Breast epithelium (tissue), 4 donors: ENCODE measurements around the gene TNFAIP8L1. TPM values are rescaled to one million over a fixed set of nuclear protein-coding genes. Genes with fewer than 3 reads are reported as not detected.

Experiments
- DNase-seq, 2 donors: peaks; one replicate each; pipeline ENCODE4 v3.0.0-alpha.2; 2019; ENCODE audit warnings: low spot score in 2 of 2
- H3K27ac ChIP-seq, 2 donors: fragments of 200-600 bp; sonication (generic) in 1 of 2; one replicate each; pipeline ENCODE4 v1.5.1; 2016 to 2019; ENCODE audit warnings: mild to moderate bottlenecking in 1 of 2
- H3K27me3 ChIP-seq, 2 donors: fragments of 200-600 bp; sonication (generic) in 1 of 2; one replicate each; pipeline versions ENCODE4 v1.5.1 to v1.6.0; 2017 to 2019; ENCODE audit warnings: control low read depth in 1 of 2, mild to moderate bottlenecking in 1 of 2
- H3K36me3 ChIP-seq: fragments of 200-600 bp; one replicate; pipeline ENCODE4 v1.5.1; 2019
- H3K4me1 ChIP-seq, 2 donors: fragments of 200-600 bp; sonication (generic); one replicate each; pipeline ENCODE4 v1.5.1; 2016 to 2019; ENCODE audit warnings: control low read depth in 1 of 2
- H3K4me3 ChIP-seq, 3 donors: fragments of 200-600 bp; sonication (generic); 1 replicate in 2 of 3; 2 replicates in 1 of 3; pipeline ENCODE4 v1.5.1; 2016 to 2019; ENCODE audit warnings: mild to moderate bottlenecking in 3 of 3, moderate library complexity in 2 of 3
- H3K9me3 ChIP-seq, 2 donors: fragments of 200-600 bp; sonication (generic) in 1 of 2; one replicate each; pipeline ENCODE4 v1.5.1; 2016 to 2019; ENCODE audit warnings: control low read depth in 1 of 2
- CTCF ChIP-seq, 3 donors: fragments of 450-650 bp; IDR thresholded peaks; one replicate each; pipeline ENCODE4 v1.5.1; 2016 to 2017; ENCODE audit warnings: antibody characterized with exemption in 3 of 3, mild to moderate bottlenecking in 3 of 3, moderate library complexity in 3 of 3
- POLR2A ChIP-seq: fragments of 450-650 bp; IDR thresholded peaks from one replicate; pipeline ENCODE4 v1.6.1; 2016; ENCODE audit warnings: antibody characterized with exemption, mild to moderate bottlenecking, moderate library complexity
- POLR2AphosphoS5 ChIP-seq, 3 donors: sonication (generic); formaldehyde crosslinking; IDR thresholded peaks; one replicate each; pipeline ENCODE4 v1.6.1; 2017; ENCODE audit warnings: antibody characterized with exemption in 3 of 3
- intact Hi-C: fragments of 100-400 bp; cut with DNase I; formaldehyde crosslinking; loops from one replicate; pipeline ENCODE4 v1.15.1; 2023; ENCODE audit warnings: low total_unique reads
- total RNA-seq, 3 donors: library from RNA; depleted of rRNA; stranded (reverse); fragments of >200 nt; gene quantifications; one replicate each; pipeline ENCODE4 v1.1.0, GENCODE V29; 2016

The TNFAIP8L1 gene
- total RNA-seq, 3 donors from 2014 or later, result 1.6 to 3.6 (median 2.9) TPM

- Histone ChIP-seq H3K4me1 (no peaks in the 10 kb centered on the region), H3K9me3 (peaks cover 10 to 12% of the 10 kb centered on the region in 2 donors), H3K36me3 (peaks cover 21% of the 10 kb centered on the region), H3K27me3 (no peaks in the 10 kb centered on the region), H3K27ac (no peak overlapping the region), H3K4me3 (no peak overlapping the region)
- no peak for DNase-seq
- TF ChIP-seq POLR2A (no peak), CTCF (IDR thresholded peaks at IDR 0.05) (no peak), POLR2AphosphoS5 (IDR thresholded peaks at IDR 0.05) (no peak)
- intact Hi-C loops, result loop anchor here (10.0 kb wide), 1 partner anchor 272 kb away; no protein-coding TSS in a partner anchor
Observed at GRCh38 chr19:4657262-4657661, 17.9 kb downstream of the TNFAIP8L1 start.

GRCh38 chr19:4657835-4658234, 18.5 kb downstream of the TNFAIP8L1 start:
- no peak for TF ChIP-seq POLR2AphosphoS5 (IDR thresholded peaks at IDR 0.05)
- no peak for TF ChIP-seq CTCF (IDR thresholded peaks at IDR 0.05)
- TF ChIP-seq POLR2A, result no peak
- H3K36me3 ChIP-seq, result peaks cover 21% of the 10 kb centered on the region

GRCh38 chr19:4660181-4660791, 21.0 kb downstream of the TNFAIP8L1 start:
- H3K4me3 ChIP-seq, result no peak overlapping the region
- H3K4me1 ChIP-seq, result no peaks in the 10 kb centered on the region
- intact Hi-C loops, result no loop called here
- peaks cover 21% of the 10 kb centered on the region for H3K36me3 ChIP-seq
- no peak for DNase-seq
- H3K9me3 ChIP-seq, result peaks cover 10 to 12% of the 10 kb centered on the region in 2 donors
- no peak overlapping the region for H3K27ac ChIP-seq
- TF ChIP-seq CTCF (IDR thresholded peaks at IDR 0.05), result peak in 1 of 3 donors; percentile 13
- TF ChIP-seq POLR2A, result no peak
- H3K27me3 ChIP-seq, result no peaks in the 10 kb centered on the region

More at GRCh38 chr19:4657835-4658234, 18.5 kb downstream of the TNFAIP8L1 start:
- peaks cover 10 to 12% of the 10 kb centered on the region in 2 donors for H3K9me3 ChIP-seq
- no peak for DNase-seq
- intact Hi-C loops, result loop anchor here (10.0 kb wide), 1 partner anchor 273 kb away; no protein-coding TSS in a partner anchor
- no peak overlapping the region for H3K4me3 ChIP-seq
- H3K27ac ChIP-seq, result no peak overlapping the region
- H3K4me1 ChIP-seq, result no peaks in the 10 kb centered on the region
- no peaks in the 10 kb centered on the region for H3K27me3 ChIP-seq

GRCh38 chr19:4660993-4661392, 21.7 kb downstream of the TNFAIP8L1 start:
- H3K27ac ChIP-seq, result no peak overlapping the region
- no peak for TF ChIP-seq CTCF (IDR thresholded peaks at IDR 0.05)
- no peak for TF ChIP-seq POLR2AphosphoS5 (IDR thresholded peaks at IDR 0.05)
- TF ChIP-seq POLR2A, result no peak
- H3K4me3 ChIP-seq, result no peak overlapping the region
- H3K27me3 ChIP-seq, result no peaks in the 10 kb centered on the region
- intact Hi-C loops, result no loop called here
- no peaks in the 10 kb centered on the region for H3K4me1 ChIP-seq
- DNase-seq, result no peak
- peaks cover 21% of the 10 kb centered on the region for H3K36me3 ChIP-seq
- peaks cover 10 to 12% of the 10 kb centered on the region in 2 donors for H3K9me3 ChIP-seq

- H3K9me3 ChIP-seq, result peaks cover 10 to 12% of the 10 kb centered on the region in 2 donors
- H3K36me3 ChIP-seq, result peaks cover 21% of the 10 kb centered on the region
- DNase-seq, result no peak
- TF ChIP-seq POLR2AphosphoS5 (IDR thresholded peaks at IDR 0.05) (no peak), POLR2A (no peak), CTCF (IDR thresholded peaks at IDR 0.05) (no peak)
- intact Hi-C loops, result no loop called here
- no peak overlapping the region for H3K4me3 ChIP-seq
- H3K27ac ChIP-seq, result no peak overlapping the region
- H3K27me3 ChIP-seq, result no peaks in the 10 kb centered on the region
- H3K4me1 ChIP-seq, result no peaks in the 10 kb centered on the region
Observed at GRCh38 chr19:4662020-4662695, 22.8 kb downstream of the TNFAIP8L1 start.
